ENCODE data around the gene NPAS2. TPM values are rescaled to one million over a fixed set of nuclear protein-coding genes. Genes with fewer than 3 reads are reported as not detected.
A peak's percentile ranks its signal among the peaks of the same experiment; 100 is the strongest.

Gene NPAS2
- total RNA-seq, 4 donors from 2014 or later: 6.1 to 29.8 (median 24.3) TPM

DNA sequence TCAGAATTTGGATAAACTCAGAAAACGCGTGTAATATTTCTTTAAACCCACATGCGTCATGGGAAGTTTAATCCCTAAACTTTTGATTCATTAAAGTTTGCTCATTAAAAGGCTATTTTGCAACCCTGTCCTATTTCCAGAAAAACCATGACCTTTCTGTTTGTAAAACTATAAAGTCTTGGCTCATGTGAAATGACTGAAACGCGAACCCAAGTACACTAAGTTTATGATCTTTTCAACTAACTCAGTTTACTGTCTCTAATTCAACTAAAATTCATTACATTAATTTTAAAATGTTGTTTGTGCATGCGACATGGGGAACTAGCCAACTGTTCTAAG, 178.3 kb downstream of the NPAS2 start:
- DNase-seq (ENCODE audit: low spot score) (no peak), ATAC-seq (ENCODE audit: low FRiP score) (no peak)
- TF ChIP-seq, protein P1, sequence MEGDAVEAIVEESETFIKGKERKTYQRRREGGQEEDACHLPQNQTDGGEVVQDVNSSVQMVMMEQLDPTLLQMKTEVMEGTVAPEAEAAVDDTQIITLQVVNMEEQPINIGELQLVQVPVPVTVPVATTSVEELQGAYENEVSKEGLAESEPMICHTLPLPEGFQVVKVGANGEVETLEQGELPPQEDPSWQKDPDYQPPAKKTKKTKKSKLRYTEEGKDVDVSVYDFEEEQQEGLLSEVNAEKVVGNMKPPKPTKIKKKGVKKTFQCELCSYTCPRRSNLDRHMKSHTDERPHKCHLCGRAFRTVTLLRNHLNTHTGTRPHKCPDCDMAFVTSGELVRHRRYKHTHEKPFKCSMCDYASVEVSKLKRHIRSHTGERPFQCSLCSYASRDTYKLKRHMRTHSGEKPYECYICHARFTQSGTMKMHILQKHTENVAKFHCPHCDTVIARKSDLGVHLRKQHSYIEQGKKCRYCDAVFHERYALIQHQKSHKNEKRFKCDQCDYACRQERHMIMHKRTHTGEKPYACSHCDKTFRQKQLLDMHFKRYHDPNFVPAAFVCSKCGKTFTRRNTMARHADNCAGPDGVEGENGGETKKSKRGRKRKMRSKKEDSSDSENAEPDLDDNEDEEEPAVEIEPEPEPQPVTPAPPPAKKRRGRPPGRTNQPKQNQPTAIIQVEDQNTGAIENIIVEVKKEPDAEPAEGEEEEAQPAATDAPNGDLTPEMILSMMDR (IDR thresholded peaks at IDR 0.05): no peak

DNA sequence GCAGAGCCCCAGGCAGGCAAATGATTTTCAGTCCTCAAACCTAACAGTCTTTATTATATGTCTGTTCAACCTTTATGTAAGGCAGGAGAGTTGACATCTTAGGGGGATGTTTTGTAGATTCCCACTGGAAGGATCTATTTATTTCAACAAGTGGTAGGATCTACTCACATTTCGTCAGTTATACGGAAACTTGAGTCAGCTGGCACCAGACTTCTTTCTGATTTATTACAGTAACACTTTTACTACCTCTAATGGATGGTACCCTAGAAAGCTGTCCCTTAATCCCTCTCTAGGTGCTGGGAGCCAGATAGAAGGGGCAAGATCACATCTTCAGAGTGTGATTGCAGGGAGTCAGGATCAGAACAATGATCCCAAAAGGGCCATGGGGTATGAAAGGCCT, 180.1 kb downstream of the NPAS2 start:
- DNase-seq (ENCODE audit: low spot score) (no peak), ATAC-seq (ENCODE audit: low FRiP score) (no peak)
- TF ChIP-seq, protein P1 (IDR thresholded peaks at IDR 0.05): no peak

DNA sequence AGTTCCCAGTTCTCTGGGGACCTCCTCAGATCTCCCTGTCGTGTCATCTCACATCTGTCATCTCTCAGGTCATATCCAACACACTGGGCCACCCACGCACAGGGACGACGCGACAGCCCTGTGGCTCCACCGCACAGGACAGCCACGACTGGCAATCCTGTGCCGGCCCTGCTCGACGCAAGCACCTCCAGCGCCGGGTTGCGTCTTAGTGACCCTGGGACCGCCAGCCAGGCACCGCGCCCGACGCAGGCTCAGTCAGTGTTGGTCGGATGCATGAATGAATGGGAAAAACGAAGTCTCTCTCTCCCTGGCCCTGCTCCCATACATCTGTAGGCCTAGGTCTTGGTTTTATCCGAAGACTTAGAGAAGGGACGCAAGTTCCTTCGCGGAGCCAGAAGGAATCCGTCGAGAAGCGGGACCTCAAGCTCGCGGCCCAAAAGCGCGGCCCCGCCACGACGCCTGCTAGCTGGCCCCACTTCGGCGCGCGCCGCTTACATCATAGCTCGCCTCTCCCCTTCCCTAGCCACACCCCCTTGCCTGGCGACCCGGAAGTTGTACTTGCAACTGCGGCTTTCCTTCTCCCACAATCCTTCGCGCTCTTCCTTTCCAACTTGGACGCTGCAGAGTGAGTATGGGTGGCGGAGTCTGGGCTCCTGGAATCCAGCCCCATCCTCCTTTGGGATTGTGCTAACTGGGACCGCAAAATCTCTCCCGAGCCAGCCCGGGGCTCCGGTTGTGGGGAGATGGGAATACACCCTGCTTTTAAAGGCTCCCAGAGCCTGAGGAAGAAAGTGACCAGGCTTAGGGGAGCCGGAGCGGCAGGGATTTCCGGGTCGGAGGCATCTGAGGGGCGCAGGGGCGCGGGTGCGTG, 182.0 kb downstream of the NPAS2 start, which contains the start of gene RPL31:
Gene RPL31, plus strand, starts transcription at position 599 of the 871 bp plus-strand sequence. CDS start 413 bp downstream, outside the sequence.
- ATAC-seq (ENCODE audit: low FRiP score) (peak; percentile 95), DNase-seq (ENCODE audit: low spot score) (peak; percentile 89)
- TF ChIP-seq, protein P1 (IDR thresholded peaks at IDR 0.05): no peak

DNA sequence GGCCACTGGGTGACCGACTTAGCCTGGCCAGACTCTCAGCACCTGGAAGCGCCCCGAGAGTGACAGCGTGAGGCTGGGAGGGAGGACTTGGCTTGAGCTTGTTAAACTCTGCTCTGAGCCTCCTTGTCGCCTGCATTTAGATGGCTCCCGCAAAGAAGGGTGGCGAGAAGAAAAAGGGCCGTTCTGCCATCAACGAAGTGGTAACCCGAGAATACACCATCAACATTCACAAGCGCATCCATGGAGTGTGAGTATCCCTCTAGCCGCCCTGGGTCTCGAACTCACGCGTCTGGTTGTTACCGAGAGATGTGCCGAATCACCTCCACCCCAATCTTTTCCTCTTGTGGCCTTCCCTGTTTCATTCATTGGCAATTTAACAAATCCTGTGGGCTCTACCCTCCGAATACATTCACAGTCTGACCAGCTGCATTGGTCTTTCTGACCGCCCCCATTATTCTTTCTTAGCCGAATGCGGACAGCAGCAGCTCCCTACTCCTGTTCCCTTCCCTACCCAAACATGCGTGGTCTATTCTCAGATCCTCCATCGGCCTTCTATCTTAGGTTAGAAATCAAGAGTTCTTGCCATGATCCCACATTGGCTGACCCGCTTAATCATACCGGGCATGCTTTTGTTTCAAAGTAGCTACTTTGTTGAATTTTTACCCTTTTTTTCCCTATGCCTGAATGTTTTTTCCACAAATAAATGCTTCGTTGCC, 182.8 kb downstream of the NPAS2 start:
- no peak for DNase-seq (ENCODE audit: low spot score)
- ATAC-seq (ENCODE audit: low FRiP score): no peak

DNA sequence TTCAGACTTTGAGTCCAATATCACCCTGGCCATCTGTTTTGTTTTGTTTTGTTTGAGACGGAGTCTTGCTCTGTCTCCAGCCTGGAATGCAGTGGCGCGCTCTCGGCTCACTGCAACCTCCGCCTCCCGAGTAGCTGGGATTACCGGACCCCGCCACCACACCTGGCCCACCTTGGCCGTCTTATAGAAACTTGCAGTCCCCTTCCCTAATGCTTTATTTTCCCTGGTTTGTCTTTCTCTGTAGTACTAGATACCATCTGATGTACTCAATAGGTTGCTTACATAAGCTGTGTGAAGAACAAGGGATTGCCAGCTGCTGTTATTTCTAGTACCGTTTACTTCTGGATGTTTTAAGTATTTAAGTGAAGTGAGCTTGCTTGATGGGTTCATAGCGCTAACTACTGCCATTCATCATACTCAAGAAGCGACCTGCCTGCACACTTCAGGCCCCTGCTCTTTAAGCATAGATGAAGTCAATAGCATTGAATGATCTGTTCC, 183.4 kb downstream of the NPAS2 start:
- TF ChIP-seq, protein P1 (IDR thresholded peaks at IDR 0.05): no peak
- ATAC-seq (ENCODE audit: low FRiP score): no peak
- DNase-seq (ENCODE audit: low spot score): no peak

More for the DNA sequence above, 182.8 kb downstream of the NPAS2 start:
- TF ChIP-seq, protein P1 (IDR thresholded peaks at IDR 0.05): no peak

DNA sequence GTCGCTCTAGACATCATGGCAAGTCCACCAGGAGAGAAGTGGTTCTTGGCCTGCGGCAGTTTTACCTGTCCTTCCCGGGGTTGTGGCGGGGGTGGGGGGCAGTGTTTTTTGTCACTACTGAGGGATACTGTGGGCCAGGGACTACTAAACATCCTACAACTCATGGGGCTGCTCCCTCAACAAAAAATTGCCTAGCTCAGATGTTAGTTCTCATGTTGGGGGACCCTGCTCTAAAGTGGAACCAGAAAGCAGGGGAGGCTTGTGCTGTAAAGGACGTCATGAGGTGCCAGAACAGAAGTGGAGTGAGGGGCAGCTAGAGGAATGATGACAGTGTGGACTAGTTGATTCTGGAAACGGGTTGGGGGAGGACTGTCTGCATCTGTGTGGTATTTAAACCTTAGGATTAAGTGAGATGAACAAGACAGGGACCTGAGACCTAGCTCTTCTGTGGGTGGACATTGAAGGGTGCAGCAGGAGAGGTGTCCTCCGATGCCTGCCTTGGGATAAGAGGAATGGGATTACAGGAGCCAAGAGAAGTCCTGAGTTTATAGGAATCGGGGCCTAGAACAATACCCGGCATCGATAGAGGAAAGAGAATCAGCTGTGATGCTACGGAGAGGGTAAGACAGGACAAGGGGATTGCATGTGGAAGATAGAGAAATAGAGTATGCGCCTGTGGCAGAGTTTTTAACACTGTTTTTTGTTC, 184.8 kb downstream of the NPAS2 start:
- no peak for DNase-seq (ENCODE audit: low spot score)
- TF ChIP-seq, protein P1 (IDR thresholded peaks at IDR 0.05): no peak

More for the DNA sequence above, 184.8 kb downstream of the NPAS2 start:
- no peak for ATAC-seq (ENCODE audit: low FRiP score)

All from omental fat pad (tissue), 4 donors.